Neuronal stem cell (in vitro differentiated cells): ENCODE results near the gene ACSL5.
"Not testable (repeated sequence)": the region's sequence is repeated elsewhere in the genome, so short reads cannot be mapped to it uniquely, and the experiment has no call there.

ENCODE experiments used
- DNase-seq: peaks from one replicate; pipeline ENCODE4 v3.0.0-alpha.2; 2013; ENCODE audit warnings: low spot score
- H2AFZ ChIP-seq: one replicate; pipeline ENCODE4 v1.6.1; 2013; ENCODE audit warnings: mild to moderate bottlenecking, low read length, inconsistent platforms
- H2AK5ac ChIP-seq: 2 replicates; pipeline ENCODE4 v1.6.1; 2013; ENCODE audit warnings: low read depth, mild to moderate bottlenecking, inconsistent platforms, low read length, moderate library complexity, mixed read lengths
- H2BK120ac ChIP-seq: 2 replicates; pipeline ENCODE4 v1.6.1; 2013; ENCODE audit warnings: low read depth, mild to moderate bottlenecking, inconsistent platforms, low read length, moderate library complexity, mixed read lengths
- H2BK12ac ChIP-seq: one replicate; pipeline ENCODE4 v1.6.1; 2013; ENCODE audit warnings: low read length, inconsistent platforms
- H2BK15ac ChIP-seq: 2 replicates; pipeline ENCODE4 v1.6.1; 2013; ENCODE audit warnings: mild to moderate bottlenecking, low read length, inconsistent platforms, mixed read lengths
- H2BK5ac ChIP-seq: one replicate; pipeline ENCODE4 v1.6.1; 2013; ENCODE audit warnings: inconsistent platforms, mild to moderate bottlenecking, low read length, moderate library complexity
- H3K14ac ChIP-seq: one replicate; pipeline ENCODE4 v1.6.1; 2013; ENCODE audit warnings: low read length, inconsistent platforms
- H3K18ac ChIP-seq: 2 replicates; pipeline ENCODE4 v1.6.1; 2013; ENCODE audit warnings: low read length, inconsistent platforms
- H3K23ac ChIP-seq: 2 replicates; pipeline ENCODE4 v1.6.1; 2013; ENCODE audit warnings: low read depth, mild to moderate bottlenecking, mixed read lengths, low read length, inconsistent platforms; ENCODE audit not compliant: poor library complexity
- H3K27ac ChIP-seq: replicated peaks from 3 replicates; pipeline ENCODE4 v1.5.1; 2013; ENCODE audit warnings: low read length, inconsistent platforms
- H3K27me3 ChIP-seq, 3 experiments: 2 replicates each; pipeline ENCODE4 v1.6.1; 2013; ENCODE audit warnings: low read length in 3 of 3, mild to moderate bottlenecking in 2 of 3, inconsistent platforms in 1 of 3, low read depth in 1 of 3, mixed read lengths in 1 of 3, moderate library complexity in 1 of 3; ENCODE audit not compliant: control insufficient read depth in 3 of 3, insufficient read depth in 3 of 3
- H3K36me3 ChIP-seq, 2 donors: replicated peaks in 1 of 2; 2 replicates each; pipeline ENCODE4 v1.6.1; 2013; ENCODE audit warnings: low read length in 2 of 2; ENCODE audit not compliant: control insufficient read depth in 2 of 2, insufficient read depth in 2 of 2
- H3K4ac ChIP-seq: 2 replicates; pipeline ENCODE4 v1.6.1; 2013; ENCODE audit warnings: inconsistent platforms, mild to moderate bottlenecking, low read length, moderate library complexity
- H3K4me1 ChIP-seq, 2 donors: 1 replicate in 1 of 2; 2 replicates in 1 of 2; pipeline ENCODE4 v1.6.1; 2013; ENCODE audit warnings: low read length in 2 of 2, low read depth in 1 of 2; ENCODE audit not compliant: control insufficient read depth in 2 of 2, insufficient read depth in 1 of 2
- H3K4me2 ChIP-seq: one replicate; pipeline ENCODE4 v1.6.1; 2013; ENCODE audit warnings: mild to moderate bottlenecking, low read length, inconsistent platforms; ENCODE audit not compliant: insufficient read depth, poor library complexity, severe bottlenecking
- H3K4me3 ChIP-seq, 2 donors: 2 replicates each; pipeline ENCODE4 v1.5.1; 2013; ENCODE audit warnings: low read length in 2 of 2, mild to moderate bottlenecking in 2 of 2, inconsistent platforms in 1 of 2, moderate library complexity in 1 of 2
- H3K79me1 ChIP-seq: one replicate; pipeline ENCODE4 v1.6.1; 2013; ENCODE audit warnings: low read depth, mild to moderate bottlenecking, inconsistent platforms, low read length, moderate library complexity
- H3K9ac ChIP-seq: one replicate; pipeline ENCODE4 v1.6.1; 2013; ENCODE audit warnings: mild to moderate bottlenecking, low read depth, low read length, inconsistent platforms; ENCODE audit not compliant: poor library complexity
- H3K9me3 ChIP-seq, 2 donors: replicated peaks in 1 of 2; 2 replicates each; pipeline versions ENCODE3 to v1.6.1; 2013; ENCODE audit warnings: low read length in 2 of 2, mild to moderate bottlenecking in 2 of 2, inconsistent platforms in 1 of 2, low read depth in 1 of 2, mixed read lengths in 1 of 2, moderate library complexity in 1 of 2; ENCODE audit not compliant: control insufficient read depth in 2 of 2, insufficient read depth in 1 of 2
- H4K8ac ChIP-seq: one replicate; pipeline ENCODE4 v1.6.1; 2013; ENCODE audit warnings: low read depth, mild to moderate bottlenecking, inconsistent platforms, low read length, moderate library complexity
- H4K91ac ChIP-seq: one replicate; pipeline ENCODE4 v1.6.1; 2013; ENCODE audit warnings: low read length, low read depth, mild to moderate bottlenecking, inconsistent platforms; ENCODE audit not compliant: poor library complexity
- WGBS, 2 donors: extraction: QIAGEN DNeasy Blood & Tissue Kit; methylation state at CpG; one replicate each; pipeline ENCODE4 v1.1.7; 2013; ENCODE audit warnings: missing lambda C conversion rate in 2 of 2, mixed read lengths in 1 of 2; ENCODE audit not compliant: insufficient read length in 2 of 2, insufficient replicate concordance in 1 of 2; ENCODE audit errors: extremely low coverage in 2 of 2; 5-methylcytosine and 5-hydroxymethylcytosine counted together

Gene ACSL5

DNA sequence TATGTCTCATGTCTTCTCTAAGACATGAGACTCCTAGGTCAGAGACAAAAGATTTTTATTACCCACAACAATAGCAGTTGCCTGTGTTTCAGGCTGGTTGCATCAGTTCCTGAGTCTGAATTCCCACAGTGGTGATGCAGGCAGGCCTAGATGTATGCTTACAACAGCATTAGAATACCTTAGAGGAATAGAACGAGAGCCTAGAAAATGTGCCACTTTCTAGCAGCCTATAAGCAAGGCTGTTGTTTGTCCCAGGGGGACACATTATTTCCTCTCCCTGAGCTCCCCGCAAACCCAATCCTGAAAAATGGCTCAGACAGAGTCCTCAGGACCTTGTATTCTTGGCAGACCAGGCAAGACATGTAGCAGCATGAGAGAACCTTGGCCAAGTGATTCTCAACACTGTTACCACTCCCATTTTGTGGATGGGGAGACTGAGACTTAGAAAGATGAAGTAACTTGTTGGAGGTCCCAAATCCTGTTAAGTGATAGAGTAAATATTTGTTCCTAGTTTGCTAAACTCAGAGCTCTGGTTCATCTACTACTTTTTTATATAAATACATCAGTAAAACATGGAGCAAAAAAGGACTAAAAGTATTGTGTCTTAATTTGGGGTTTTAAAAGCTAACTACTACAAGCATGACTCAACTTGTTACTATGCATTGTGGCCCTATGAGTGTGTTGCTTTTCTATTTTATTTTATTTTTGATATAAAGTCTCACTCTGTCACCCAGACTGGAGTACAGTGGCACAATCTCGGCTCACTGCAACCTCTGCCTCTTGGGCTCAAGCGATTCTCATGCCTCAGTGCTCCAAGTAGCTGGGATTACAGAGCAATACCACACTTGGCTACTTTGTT lies 87.3 kb downstream of the ACSL5 start:
- Histone ChIP-seq H2BK12ac (no peak overlapping the region), H2AK5ac (no peak overlapping the region), H3K27ac (no peak overlapping the region), H3K9ac (no peak overlapping the region), H3K4me1 (no peaks in the 10 kb centered on the region), H2AFZ (no peak overlapping the region), H3K4me2 (no peak overlapping the region), H3K4me3 (no peak overlapping the region), H3K36me3 (peaks cover 2 to 32% of the 10 kb centered on the region in 2 donors), H4K8ac (no peak overlapping the region), H3K9me3 (peaks cover 0 to 15% of the 10 kb centered on the region in 2 donors), H3K18ac (no peak overlapping the region), H3K4ac (no peak overlapping the region), H3K27me3 (no peaks in the 10 kb centered on the region), H3K79me1 (no peaks in the 10 kb centered on the region), H2BK120ac (no peak overlapping the region), H2BK5ac (no peak overlapping the region), H3K14ac (no peak overlapping the region), H4K91ac (no peak overlapping the region), H2BK15ac (no peak overlapping the region), H3K23ac (no peak overlapping the region)
- no CpG with 5 or more reads among the region's 4 CpGs for WGBS, 2 donors
- no peak for DNase-seq

DNA sequence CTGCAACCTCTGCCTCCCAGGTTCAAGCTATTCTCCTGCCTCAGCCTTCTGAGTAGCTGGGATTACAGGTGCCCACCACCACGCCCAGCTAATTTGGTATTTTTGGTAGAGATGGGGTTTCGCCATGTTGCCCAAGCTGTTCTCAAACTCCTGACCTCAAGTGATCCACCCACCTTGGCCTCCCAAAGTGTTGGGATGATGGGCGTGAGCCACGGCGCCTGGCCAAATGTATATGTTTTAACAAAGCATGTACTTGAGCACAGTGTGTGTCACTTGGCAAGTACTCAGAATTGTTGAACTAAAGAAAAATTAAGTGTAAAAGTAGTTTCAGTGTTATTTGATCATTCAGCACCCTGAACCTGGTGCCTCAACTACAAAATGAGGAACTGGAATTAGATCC lies 90.2 kb downstream of the ACSL5 start:
- H2BK5ac ChIP-seq, H3K79me1 ChIP-seq, H3K4ac ChIP-seq, H4K91ac ChIP-seq, H3K4me2 ChIP-seq, H2BK15ac ChIP-seq, H2BK120ac ChIP-seq, H2AK5ac ChIP-seq, H3K27me3 ChIP-seq, H3K27ac ChIP-seq, H3K14ac ChIP-seq, H2AFZ ChIP-seq, H2BK12ac ChIP-seq, H3K4me1 ChIP-seq, H3K18ac ChIP-seq, H3K9ac ChIP-seq, H3K23ac ChIP-seq, H4K8ac ChIP-seq, H3K4me3 ChIP-seq, DNase-seq: not testable (repeated sequence)
- Histone ChIP-seq H3K36me3 (peaks cover 5 to 49% of the 10 kb centered on the region in 2 donors), H3K9me3 (peaks cover 0 to 15% of the 10 kb centered on the region in 2 donors)
- WGBS, 2 donors, result no CpG with 5 or more reads among the region's 5 CpGs

DNA sequence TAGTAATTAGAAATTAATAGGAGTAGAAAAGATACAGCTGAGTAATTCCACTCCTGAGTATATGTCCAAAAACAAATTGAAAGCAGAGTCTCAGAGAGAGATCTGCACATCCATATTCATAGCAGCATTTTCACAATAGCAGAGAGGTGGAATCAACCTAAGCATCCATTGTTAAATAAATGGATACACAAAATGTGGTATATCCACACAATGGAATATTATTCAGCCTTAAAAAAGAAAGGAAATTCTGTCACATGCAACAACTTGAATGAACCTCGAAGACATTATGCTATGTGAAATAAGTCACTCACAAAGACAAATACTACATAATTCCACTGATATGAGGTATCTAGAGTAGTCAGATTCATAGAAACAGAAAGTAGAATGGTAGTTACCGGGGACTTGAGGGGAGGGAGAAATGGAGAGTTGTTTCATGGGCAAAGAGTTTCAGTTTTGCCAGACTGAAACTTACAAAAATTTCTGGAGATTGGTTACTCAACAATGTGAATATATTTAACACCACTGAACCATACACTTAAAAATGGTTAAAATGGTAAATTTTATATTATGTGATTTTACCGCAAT lies 91.5 kb downstream of the ACSL5 start:
- no CpG with 5 or more reads among the region's 3 CpGs for WGBS, 2 donors
- no peak overlapping the region for H3K4me3 ChIP-seq
- H4K8ac ChIP-seq, result no peak overlapping the region
- no peak overlapping the region for H4K91ac ChIP-seq
- H2BK120ac ChIP-seq, result no peak overlapping the region
- H3K4me2 ChIP-seq, result no peak overlapping the region
- H3K27ac ChIP-seq, result no peak overlapping the region
- no peak overlapping the region for H3K23ac ChIP-seq
- no peak overlapping the region for H2BK12ac ChIP-seq
- H3K4me1 ChIP-seq, result peaks cover 0 to 3% of the 10 kb centered on the region in 2 donors
- no peak for DNase-seq
- no peak overlapping the region for H2AFZ ChIP-seq
- H3K36me3 ChIP-seq, result peaks cover 5 to 49% of the 10 kb centered on the region in 2 donors
- no peaks in the 10 kb centered on the region for H3K79me1 ChIP-seq
- H3K18ac ChIP-seq, result no peak overlapping the region
- H2AK5ac ChIP-seq, result no peak overlapping the region
- no peak overlapping the region for H2BK15ac ChIP-seq
- no peak overlapping the region for H3K14ac ChIP-seq
- H3K9me3 ChIP-seq, result peaks cover 0 to 15% of the 10 kb centered on the region in 2 donors
- no peaks in the 10 kb centered on the region for H3K27me3 ChIP-seq
- no peak overlapping the region for H2BK5ac ChIP-seq
- H3K4ac ChIP-seq, result no peak overlapping the region
- H3K9ac ChIP-seq, result no peak overlapping the region

DNA sequence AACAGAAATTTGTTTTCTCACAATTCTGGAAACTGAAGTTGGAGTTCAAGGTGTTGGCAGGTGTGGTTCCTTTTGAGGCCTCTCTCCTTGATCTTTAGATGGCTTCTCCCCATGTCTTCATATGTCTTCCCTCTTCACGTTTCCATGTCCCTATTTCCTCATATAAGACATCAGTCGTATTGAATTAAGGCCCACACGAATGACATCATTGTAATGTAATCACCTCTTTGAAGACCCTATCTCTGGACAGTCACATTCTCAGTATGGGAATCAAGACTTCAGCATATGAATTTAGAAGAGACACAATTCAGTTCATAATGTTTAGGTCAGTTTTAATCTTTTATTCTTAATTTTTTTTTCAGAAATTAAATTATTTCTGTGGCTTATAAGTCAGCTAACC lies 92.9 kb downstream of the ACSL5 start:
- H2AK5ac ChIP-seq, result no peak overlapping the region
- no peak overlapping the region for H2BK12ac ChIP-seq
- peaks cover 0 to 15% of the 10 kb centered on the region in 2 donors for H3K9me3 ChIP-seq
- peaks cover 5 to 41% of the 10 kb centered on the region in 2 donors for H3K36me3 ChIP-seq
- no peak overlapping the region for H3K27ac ChIP-seq
- no peak overlapping the region for H4K8ac ChIP-seq
- H3K27me3 ChIP-seq, result no peaks in the 10 kb centered on the region
- no peak overlapping the region for H2BK15ac ChIP-seq
- peaks cover 0 to 3% of the 10 kb centered on the region in 2 donors for H3K4me1 ChIP-seq
- no peak overlapping the region for H3K4me2 ChIP-seq
- H2BK5ac ChIP-seq, result no peak overlapping the region
- WGBS, 2 donors, result no CpG with 5 or more reads among the region's 3 CpGs
- H3K23ac ChIP-seq, result no peak overlapping the region
- no peak overlapping the region for H3K4me3 ChIP-seq
- no peak overlapping the region for H3K14ac ChIP-seq
- DNase-seq, result no peak
- H2BK120ac ChIP-seq, result no peak overlapping the region
- no peaks in the 10 kb centered on the region for H3K79me1 ChIP-seq
- no peak overlapping the region for H3K18ac ChIP-seq
- no peak overlapping the region for H2AFZ ChIP-seq
- H3K4ac ChIP-seq, result no peak overlapping the region
- no peak overlapping the region for H4K91ac ChIP-seq
- no peak overlapping the region for H3K9ac ChIP-seq
